Measurements from ENCODE around the gene SPON2. TPM values are rescaled to one million over a fixed set of nuclear protein-coding genes. Genes with fewer than 3 reads are reported as not detected.

Gene SPON2
- polyA plus RNA-seq, 1 donor (not counting 4 experiments of a cell fraction or from before 2014, with no cell fraction given) = 3.3 TPM

- FAIRE-seq = no peak
- Histone ChIP-seq H3K4me1 (ENCODE audit: control insufficient read depth, extremely low read depth, insufficient read depth, low read length) (peaks cover 6% of the 10 kb centered on the region), H4K20me1 (ENCODE audit: control insufficient read depth, extremely low read depth, insufficient read depth, low read length) (peaks cover 2% of the 10 kb centered on the region), H3K36me3 (ENCODE audit: control insufficient read depth in 2 of 2, extremely low read depth in 1 of 2, insufficient read depth in 2 of 2, low read length in 2 of 2) (no peaks in the 10 kb centered on the region), H3K27ac (ENCODE audit: control insufficient read depth, insufficient read depth, low read length) (no peak overlapping the region), H3K79me2 (ENCODE audit: control insufficient read depth, insufficient read depth, low read length) (no peaks in the 10 kb centered on the region), H3K4me3 (ENCODE audit: control insufficient read depth in 2 of 3, extremely low read depth in 1 of 3, insufficient read depth in 2 of 3, low read depth in 1 of 3, low read length in 3 of 3) (no peak overlapping the region), H3K9me1 (ENCODE audit: control insufficient read depth, extremely low read depth, insufficient read depth, low read length) (no peaks in the 10 kb centered on the region), H3K9me3 (ENCODE audit: control insufficient read depth, low read depth, low read length) (no peaks in the 10 kb centered on the region), H3K27me3 (ENCODE audit: control insufficient read depth, extremely low read depth, insufficient read depth, low read length) (peaks cover 69% of the 10 kb centered on the region), H2AFZ (ENCODE audit: control insufficient read depth, low read length) (no peak overlapping the region), H3K4me2 (ENCODE audit: control insufficient read depth, extremely low read depth, insufficient read depth, low read depth, low read length) (no peak overlapping the region), H3K9ac (ENCODE audit: control insufficient read depth, extremely low read depth, insufficient read depth, low read length) (no peak overlapping the region)
- no peak for DNase-seq (ENCODE audit: low read depth, low spot score)
- dilution Hi-C loops (cut with MboI; ENCODE audit: extremely low pct_ligation_motif_present, low sequenced_read_pairs) = no loop called here
- peak; percentile 37 for TF ChIP-seq EZH2 (IDR thresholded peaks at IDR 0.05; ENCODE audit: low read length)
- TF ChIP-seq CTCF (optimal IDR thresholded peaks at IDR 0.05 in 1 of 3, IDR thresholded peaks at IDR 0.05 in 1 of 3, conservative IDR thresholded peaks at IDR 0.05 in 1 of 3; ENCODE audit: extremely low read depth in 1 of 3, insufficient read depth in 2 of 3, low read length in 3 of 3) = no peak
These were observed 1.4 kb downstream of the SPON2 start for GRCh38 chr4:1170976-1171310.

- no peaks in the 10 kb centered on the region for H3K9me1 ChIP-seq (ENCODE audit: control insufficient read depth, extremely low read depth, insufficient read depth, low read length)
- peak; percentile 12 for TF ChIP-seq EZH2 (IDR thresholded peaks at IDR 0.05; ENCODE audit: low read length)
- no peak for TF ChIP-seq CTCF (optimal IDR thresholded peaks at IDR 0.05 in 1 of 3, IDR thresholded peaks at IDR 0.05 in 1 of 3, conservative IDR thresholded peaks at IDR 0.05 in 1 of 3; ENCODE audit: extremely low read depth in 1 of 3, insufficient read depth in 2 of 3, low read length in 3 of 3)
- DNase-seq (ENCODE audit: low read depth, low spot score) = no peak
- H3K4me1 ChIP-seq (ENCODE audit: control insufficient read depth, extremely low read depth, insufficient read depth, low read length) = peaks cover 6% of the 10 kb centered on the region
- H3K27ac ChIP-seq (ENCODE audit: control insufficient read depth, insufficient read depth, low read length) = no peak overlapping the region
- H3K27me3 ChIP-seq (ENCODE audit: control insufficient read depth, extremely low read depth, insufficient read depth, low read length) = peaks cover 69% of the 10 kb centered on the region
- no peak overlapping the region for H3K9ac ChIP-seq (ENCODE audit: control insufficient read depth, extremely low read depth, insufficient read depth, low read length)
- no peak overlapping the region for H2AFZ ChIP-seq (ENCODE audit: control insufficient read depth, low read length)
- dilution Hi-C loops (cut with MboI; ENCODE audit: extremely low pct_ligation_motif_present, low sequenced_read_pairs) = no loop called here
- H4K20me1 ChIP-seq (ENCODE audit: control insufficient read depth, extremely low read depth, insufficient read depth, low read length) = peaks cover 2% of the 10 kb centered on the region
- no peaks in the 10 kb centered on the region for H3K36me3 ChIP-seq (ENCODE audit: control insufficient read depth in 2 of 2, extremely low read depth in 1 of 2, insufficient read depth in 2 of 2, low read length in 2 of 2)
- H3K4me3 ChIP-seq (ENCODE audit: control insufficient read depth in 2 of 3, extremely low read depth in 1 of 3, insufficient read depth in 2 of 3, low read depth in 1 of 3, low read length in 3 of 3) = no peak overlapping the region
- no peaks in the 10 kb centered on the region for H3K9me3 ChIP-seq (ENCODE audit: control insufficient read depth, low read depth, low read length)
- no peak overlapping the region for H3K4me2 ChIP-seq (ENCODE audit: control insufficient read depth, extremely low read depth, insufficient read depth, low read depth, low read length)
- no peak for FAIRE-seq
- H3K79me2 ChIP-seq (ENCODE audit: control insufficient read depth, insufficient read depth, low read length) = no peaks in the 10 kb centered on the region
These were observed 2.0 kb downstream of the SPON2 start for GRCh38 chr4:1170156-1170975.

All from keratinocyte (primary cell).